Hypothalamus (tissue), 51 donors: ENCODE data around the gene TEX2.

ENCODE experiments used
- DNase-seq, 51 donors: peaks; one replicate each; lab custom pipeline; 2025; lab: John Stamatoyannopoulos, UW

TEX2 gene

GRCh38 chr17:64149196-64149595 is 113.9 kb downstream of the TEX2 start:
- no peak for DNase-seq

- peak in 21 of 51 donors; percentile 19 to 58 (median 36) for DNase-seq
Measured at GRCh38 chr17:64148699-64149098, 114.4 kb downstream of the TEX2 start.

GRCh38 chr17:64148017-64148631 is 114.9 kb downstream of the TEX2 start:
- no peak for DNase-seq

GRCh38 chr17:64147110-64148016 is 115.7 kb downstream of the TEX2 start:
- DNase-seq: no peak

GRCh38 chr17:64146418-64147109 is 116.5 kb downstream of the TEX2 start:
- peak in 37 of 51 donors; percentile 22 to 75 (median 56) for DNase-seq

- DNase-seq: peak; percentile 57 to 100 (median 96)
Measured at GRCh38 chr17:64145751-64146417, 117.2 kb downstream of the TEX2 start.

GRCh38 chr17:64145375-64145750 is 117.7 kb downstream of the TEX2 start:
- no peak for DNase-seq

- DNase-seq: no peak
Measured at GRCh38 chr17:64139542-64139941, 123.5 kb downstream of the TEX2 start.

- no peak for DNase-seq
Measured at GRCh38 chr17:64138441-64138840, 124.6 kb downstream of the TEX2 start.

- DNase-seq: no peak
Measured at GRCh38 chr17:64135000-64135399, 128.1 kb downstream of the TEX2 start.

GRCh38 chr17:64134216-64134970 is 128.7 kb downstream of the TEX2 start:
- DNase-seq: no peak

- peak in 7 of 51 donors; percentile 7 to 45 (median 15) for DNase-seq
Measured at GRCh38 chr17:64133546-64134215, 129.4 kb downstream of the TEX2 start.

GRCh38 chr17:64131606-64132270 is 131.3 kb downstream of the TEX2 start:
- DNase-seq: no peak

- DNase-seq: peak in 3 of 51 donors; percentile 37 to 58 (median 53)
Measured at GRCh38 chr17:64130559-64131001, 132.5 kb downstream of the TEX2 start.

- DNase-seq: peak; percentile 44 to 98 (median 92)
Measured at GRCh38 chr17:64129765-64130558, 133.1 kb downstream of the TEX2 start, which contains the start of gene ERN1. TSS of gene ERN1 (minus strand) at chr17:64130144. CDS start at chr17:64130029, 115 bp downstream.

- DNase-seq: peak in 1 of 51 donors; percentile 39
Measured at GRCh38 chr17:64129515-64129764, 133.6 kb downstream of the TEX2 start.

- DNase-seq: peak in 3 of 51 donors; percentile 6 to 19 (median 13)
Measured at GRCh38 chr17:64128787-64129514, 134.1 kb downstream of the TEX2 start.
